ENCODE measurements around the gene DCAF12.
A peak's percentile ranks its signal among the peaks of the same experiment; 100 is the strongest.

The DCAF12 gene

DNA sequence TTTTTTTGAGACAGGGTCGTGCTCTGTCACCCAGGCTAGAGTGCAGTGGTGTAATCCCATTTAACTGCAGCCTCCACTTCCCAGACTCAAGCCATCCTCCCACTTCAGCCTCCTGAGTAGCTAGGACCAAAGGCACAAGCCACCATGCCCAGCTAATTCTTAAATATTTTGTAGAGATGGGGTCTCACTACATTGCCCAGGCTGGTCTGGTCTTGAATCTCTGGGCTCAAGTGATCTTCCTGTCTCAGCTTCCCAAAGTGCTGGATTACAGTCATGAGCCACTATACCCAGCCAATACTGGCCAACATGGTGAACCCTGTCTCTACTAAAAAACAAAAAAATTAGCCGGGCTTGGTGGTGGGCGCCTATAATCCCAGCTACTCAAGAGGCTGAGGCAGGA lies 6.8 kb downstream of the DCAF12 start:
- DNase-seq (ENCODE audit: low spot score): no peak
- in situ Hi-C loops (cut with MboI; ENCODE audit: low pct_unique_long_range_greater_than_20kb, low sequenced_read_pairs, unreplicated experiment): no loop called here
- TF ChIP-seq, protein P1, sequence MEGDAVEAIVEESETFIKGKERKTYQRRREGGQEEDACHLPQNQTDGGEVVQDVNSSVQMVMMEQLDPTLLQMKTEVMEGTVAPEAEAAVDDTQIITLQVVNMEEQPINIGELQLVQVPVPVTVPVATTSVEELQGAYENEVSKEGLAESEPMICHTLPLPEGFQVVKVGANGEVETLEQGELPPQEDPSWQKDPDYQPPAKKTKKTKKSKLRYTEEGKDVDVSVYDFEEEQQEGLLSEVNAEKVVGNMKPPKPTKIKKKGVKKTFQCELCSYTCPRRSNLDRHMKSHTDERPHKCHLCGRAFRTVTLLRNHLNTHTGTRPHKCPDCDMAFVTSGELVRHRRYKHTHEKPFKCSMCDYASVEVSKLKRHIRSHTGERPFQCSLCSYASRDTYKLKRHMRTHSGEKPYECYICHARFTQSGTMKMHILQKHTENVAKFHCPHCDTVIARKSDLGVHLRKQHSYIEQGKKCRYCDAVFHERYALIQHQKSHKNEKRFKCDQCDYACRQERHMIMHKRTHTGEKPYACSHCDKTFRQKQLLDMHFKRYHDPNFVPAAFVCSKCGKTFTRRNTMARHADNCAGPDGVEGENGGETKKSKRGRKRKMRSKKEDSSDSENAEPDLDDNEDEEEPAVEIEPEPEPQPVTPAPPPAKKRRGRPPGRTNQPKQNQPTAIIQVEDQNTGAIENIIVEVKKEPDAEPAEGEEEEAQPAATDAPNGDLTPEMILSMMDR (IDR thresholded peaks at IDR 0.05; ENCODE audit: extremely low read depth, insufficient read depth, missing control alignments): no peak

DNA sequence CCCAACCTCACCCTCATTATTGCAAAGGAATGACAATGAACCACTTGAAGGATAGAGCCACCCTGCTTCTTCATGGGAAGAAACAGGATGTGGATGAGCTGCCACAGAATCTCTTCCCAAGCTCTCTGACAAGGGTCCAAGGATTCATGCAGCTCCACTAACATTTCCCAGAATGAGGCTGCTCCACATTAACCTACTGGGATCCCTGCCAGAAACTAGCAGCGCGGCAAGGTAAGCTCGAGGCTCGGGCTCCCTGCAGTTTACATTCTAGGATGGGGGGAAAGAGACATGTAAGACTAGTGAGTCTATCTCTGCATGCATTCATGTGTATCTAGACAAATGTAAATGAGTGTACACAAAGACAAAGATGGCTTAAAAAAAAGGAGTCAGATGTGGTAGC lies 12.1 kb downstream of the DCAF12 start:
- no peak for DNase-seq (ENCODE audit: low spot score)
- TF ChIP-seq, protein P1 (IDR thresholded peaks at IDR 0.05; ENCODE audit: extremely low read depth, insufficient read depth, missing control alignments): no peak
- in situ Hi-C loops (cut with MboI; ENCODE audit: low pct_unique_long_range_greater_than_20kb, low sequenced_read_pairs, unreplicated experiment): no loop called here

DNA sequence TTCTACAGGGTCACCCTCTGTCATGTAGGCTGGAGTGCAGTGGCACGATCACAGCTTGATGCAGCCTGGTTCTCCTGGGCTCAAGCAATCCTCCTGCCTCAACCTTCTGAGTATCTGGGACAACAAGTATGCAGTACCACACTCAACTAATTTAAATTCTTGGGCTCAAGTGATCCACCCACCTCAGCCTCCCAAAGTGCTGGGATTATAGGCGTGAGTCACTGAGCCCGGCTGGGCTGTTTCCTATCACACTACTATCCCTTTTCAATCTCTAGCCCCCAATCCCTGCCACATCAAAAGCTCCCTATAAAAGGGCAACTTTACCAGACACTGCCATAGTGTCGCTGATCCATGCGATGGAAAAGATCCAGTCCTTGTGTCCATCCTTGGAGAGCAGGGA lies 20.4 kb downstream of the DCAF12 start:
- in situ Hi-C loops (cut with MboI; ENCODE audit: low pct_unique_long_range_greater_than_20kb, low sequenced_read_pairs, unreplicated experiment): no loop called here
- no peak for DNase-seq (ENCODE audit: low spot score)
- TF ChIP-seq, protein P1 (IDR thresholded peaks at IDR 0.05; ENCODE audit: extremely low read depth, insufficient read depth, missing control alignments): no peak

DNA sequence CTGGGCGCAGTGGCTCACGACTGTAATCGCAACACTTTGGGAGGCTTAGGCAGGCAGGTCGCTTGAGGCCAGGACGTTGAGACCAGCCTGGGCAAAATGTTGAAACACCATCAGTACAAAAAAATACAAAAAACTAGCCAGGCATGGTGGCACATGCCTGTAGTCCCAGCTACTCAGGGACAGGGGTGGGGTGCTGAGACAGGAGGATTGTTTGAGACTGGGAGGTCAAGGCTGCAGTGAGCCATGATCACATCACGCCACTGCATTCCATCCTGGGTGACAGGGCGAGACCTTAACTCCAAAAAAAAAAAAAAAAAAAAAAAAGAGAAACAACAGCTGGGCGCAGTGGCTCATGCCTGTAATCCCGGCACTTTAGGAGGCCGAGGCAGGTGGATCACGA lies 23.7 kb downstream of the DCAF12 start:
- no peak for DNase-seq (ENCODE audit: low spot score)
- in situ Hi-C loops (cut with MboI; ENCODE audit: low pct_unique_long_range_greater_than_20kb, low sequenced_read_pairs, unreplicated experiment): no loop called here

DNA sequence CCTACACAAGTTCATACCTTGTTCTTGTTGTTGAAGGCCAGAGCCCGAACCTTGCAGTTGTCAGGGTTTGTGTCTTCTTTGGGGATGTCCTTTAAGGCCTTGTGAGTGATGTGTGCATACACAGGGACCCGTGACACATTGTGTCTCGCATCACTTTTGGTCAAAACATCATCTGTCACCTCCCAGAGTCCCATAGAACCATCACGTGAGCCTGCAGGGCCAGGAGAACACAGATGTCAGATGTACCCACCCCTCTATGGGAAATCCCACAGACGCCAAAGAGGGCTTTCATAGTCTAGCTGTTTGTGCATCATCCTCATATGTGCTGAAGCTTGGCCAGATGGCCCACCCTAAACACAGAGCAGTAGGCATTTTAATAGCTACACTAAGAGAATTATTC lies 28.2 kb downstream of the DCAF12 start:
- in situ Hi-C loops (cut with MboI; ENCODE audit: low pct_unique_long_range_greater_than_20kb, low sequenced_read_pairs, unreplicated experiment): no loop called here
- TF ChIP-seq, protein P1 (IDR thresholded peaks at IDR 0.05; ENCODE audit: extremely low read depth, insufficient read depth, missing control alignments): no peak
- DNase-seq (ENCODE audit: low spot score): peak; percentile 36

More for the DNA sequence above, 23.7 kb downstream of the DCAF12 start:
- TF ChIP-seq, protein P1 (IDR thresholded peaks at IDR 0.05; ENCODE audit: extremely low read depth, insufficient read depth, missing control alignments): no peak

DNA sequence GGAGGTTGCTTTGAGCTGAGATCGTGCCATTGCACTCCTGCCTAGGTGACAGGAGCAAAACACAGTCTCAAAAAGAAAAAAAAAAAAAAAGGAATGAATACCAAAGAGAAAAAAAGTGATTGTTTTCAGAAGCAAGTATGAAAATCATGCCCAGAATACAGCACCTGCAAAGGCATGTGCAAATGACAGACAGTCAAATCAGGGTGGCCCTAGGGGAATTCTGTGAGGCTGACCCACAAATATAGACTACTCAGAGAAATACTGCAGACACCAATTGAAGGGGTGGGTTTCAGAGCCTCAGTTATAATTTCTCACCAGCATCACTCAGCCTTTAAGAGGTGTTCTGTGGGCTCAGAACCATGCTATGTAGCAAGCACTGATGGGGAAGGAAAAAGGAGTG lies 28.6 kb downstream of the DCAF12 start:
- TF ChIP-seq, protein P1 (IDR thresholded peaks at IDR 0.05; ENCODE audit: extremely low read depth, insufficient read depth, missing control alignments): no peak
- DNase-seq (ENCODE audit: low spot score): peak; percentile 42
- in situ Hi-C loops (cut with MboI; ENCODE audit: low pct_unique_long_range_greater_than_20kb, low sequenced_read_pairs, unreplicated experiment): no loop called here

DNA sequence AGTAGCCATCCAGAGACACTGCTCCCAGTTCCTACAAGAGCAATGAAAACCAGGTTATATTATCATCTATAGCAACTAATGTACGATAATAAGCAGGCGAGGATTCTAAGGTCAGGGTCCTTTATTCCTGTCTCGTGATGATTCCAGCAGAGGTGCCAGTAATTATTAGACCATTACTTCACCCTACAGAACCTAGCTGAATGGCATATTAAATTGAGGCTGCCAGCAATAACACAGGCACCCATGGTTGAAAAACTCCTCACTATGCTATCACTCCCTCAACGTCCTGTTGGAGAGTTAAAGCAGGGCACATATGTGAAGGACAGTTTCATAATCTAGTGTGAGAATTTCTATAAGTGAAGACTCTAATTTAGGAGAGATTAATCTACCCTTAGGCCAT lies 29.7 kb downstream of the DCAF12 start:
- TF ChIP-seq, protein P1 (IDR thresholded peaks at IDR 0.05; ENCODE audit: extremely low read depth, insufficient read depth, missing control alignments): no peak
- DNase-seq (ENCODE audit: low spot score): no peak
- in situ Hi-C loops (cut with MboI; ENCODE audit: low pct_unique_long_range_greater_than_20kb, low sequenced_read_pairs, unreplicated experiment): no loop called here

Measured in GM13977 (cell line).